OCI-LY3 (cell line): ENCODE data around the gene CTCFL.

Experiments
- H2AFZ ChIP-seq: fragments of 200-600, 300-600 bp; shearing (Covaris generic); 2 replicates; pipeline ENCODE4 v1.6.0; 2014; ENCODE audit warnings: antibody characterized with exemption, low read depth, low read length
- H3K27ac ChIP-seq: fragments of 200-600, 300-600 bp; sonication (generic); 2 replicates; pipeline ENCODE4 v1.5.1; 2014; ENCODE audit warnings: mild to moderate bottlenecking, low read length, moderate library complexity, mixed read lengths
- H3K27me3 ChIP-seq: fragments of 200-600, 300-600 bp; sonication (generic); 2 replicates; pipeline ENCODE4 v1.6.1; 2014; ENCODE audit warnings: low read depth, low read length, mixed read lengths
- H3K36me3 ChIP-seq: fragments of 200-600, 300-600 bp; sonication (generic); replicated peaks from 2 replicates; pipeline ENCODE3; 2014; ENCODE audit warnings: low read depth, low read length, mixed read lengths
- H3K4me1 ChIP-seq: fragments of 300-600, 200-600 bp; sonication (generic); 2 replicates; pipeline ENCODE4 v1.6.1; 2014; ENCODE audit warnings: low read length, mixed read lengths
- H3K4me2 ChIP-seq: fragments of 200-600, 300-600 bp; sonication (generic); 2 replicates; pipeline ENCODE4 v1.6.1; 2014; ENCODE audit warnings: low read length, mixed read lengths
- H3K4me3 ChIP-seq: fragments of 300-600, 200-600 bp; sonication (generic); 2 replicates; pipeline ENCODE4 v1.5.1; 2014; ENCODE audit warnings: antibody characterized with exemption, mild to moderate bottlenecking, low read length, moderate library complexity
- H3K79me2 ChIP-seq: fragments of 300-600, 200-600 bp; shearing (Covaris generic); 2 replicates; pipeline ENCODE4 v1.6.1; 2014; ENCODE audit warnings: mild to moderate bottlenecking, low read length, mixed read lengths
- H3K9ac ChIP-seq: fragments of 300-600, 200-600 bp; shearing (Covaris generic); 2 replicates; pipeline ENCODE4 v1.6.0; 2014; ENCODE audit warnings: mild to moderate bottlenecking, low read length, moderate library complexity
- H3K9me3 ChIP-seq: fragments of 200-600, 300-600 bp; shearing (Covaris generic); 2 replicates; pipeline ENCODE4 v1.6.1; 2014; ENCODE audit warnings: low read length, mixed read lengths; ENCODE audit not compliant: insufficient read depth
- H4K20me1 ChIP-seq: fragments of 200-600, 300-600 bp; sonication (generic); 2 replicates; pipeline ENCODE4 v1.6.1; 2016; ENCODE audit warnings: low read length, mixed read lengths; ENCODE audit not compliant: insufficient read depth
- CTCF ChIP-seq: fragments of 200-600, 300-600 bp; sonication (generic); IDR thresholded peaks from 2 replicates; pipeline ENCODE4 v1.5.1; 2014; ENCODE audit warnings: antibody characterized with exemption, low read length, low read depth
- EZH2phosphoT487 ChIP-seq: fragments of 200-600 bp; shearing (Covaris generic); IDR thresholded peaks from 2 replicates; pipeline ENCODE4 v1.6.1; 2018; ENCODE audit warnings: antibody characterized with exemption, mixed run types, low read depth

Gene CTCFL

GRCh38 chr20:57567471-57568079 lies 42.6 kb upstream of the CTCFL start:
- Histone ChIP-seq H3K4me2 (no peak overlapping the region), H3K36me3 (no peaks in the 10 kb centered on the region), H3K27ac (no peak overlapping the region), H3K4me1 (no peaks in the 10 kb centered on the region), H3K4me3 (no peak overlapping the region), H2AFZ (no peak overlapping the region), H3K79me2 (no peaks in the 10 kb centered on the region), H4K20me1 (no peaks in the 10 kb centered on the region), H3K9me3 (no peaks in the 10 kb centered on the region), H3K27me3 (peaks cover 73% of the 10 kb centered on the region), H3K9ac (no peak overlapping the region)
- TF ChIP-seq CTCF (no peak), EZH2phosphoT487 (no peak)

- H3K4me1 ChIP-seq = no peaks in the 10 kb centered on the region
- no peak overlapping the region for H3K27ac ChIP-seq
- no peaks in the 10 kb centered on the region for H4K20me1 ChIP-seq
- no peak overlapping the region for H2AFZ ChIP-seq
- no peak for TF ChIP-seq EZH2phosphoT487
- no peak for TF ChIP-seq CTCF
- no peak overlapping the region for H3K9ac ChIP-seq
- H3K4me2 ChIP-seq = no peak overlapping the region
- no peaks in the 10 kb centered on the region for H3K79me2 ChIP-seq
- H3K4me3 ChIP-seq = no peak overlapping the region
- H3K36me3 ChIP-seq = no peaks in the 10 kb centered on the region
- no peaks in the 10 kb centered on the region for H3K9me3 ChIP-seq
- H3K27me3 ChIP-seq = peaks cover 74% of the 10 kb centered on the region
These were observed 42.0 kb upstream of the CTCFL start for GRCh38 chr20:57566803-57567459.

- no peaks in the 10 kb centered on the region for H3K79me2 ChIP-seq
- no peak overlapping the region for H2AFZ ChIP-seq
- peaks cover 80% of the 10 kb centered on the region for H3K27me3 ChIP-seq
- TF ChIP-seq CTCF (no peak; the same call in 1 of the 2 replicates), EZH2phosphoT487 (no peak)
- H3K4me1 ChIP-seq = no peaks in the 10 kb centered on the region
- no peak overlapping the region for H3K9ac ChIP-seq
- H3K36me3 ChIP-seq = no peaks in the 10 kb centered on the region
- no peaks in the 10 kb centered on the region for H4K20me1 ChIP-seq
- no peak overlapping the region for H3K4me3 ChIP-seq
- no peak overlapping the region for H3K4me2 ChIP-seq
- H3K9me3 ChIP-seq = no peaks in the 10 kb centered on the region
- H3K27ac ChIP-seq = no peak overlapping the region
These were observed 41.5 kb upstream of the CTCFL start for GRCh38 chr20:57566399-57566798.

- no peaks in the 10 kb centered on the region for H4K20me1 ChIP-seq
- H3K4me2 ChIP-seq = no peak overlapping the region
- H3K27ac ChIP-seq = no peak overlapping the region
- no peaks in the 10 kb centered on the region for H3K4me1 ChIP-seq
- no peak overlapping the region for H2AFZ ChIP-seq
- TF ChIP-seq CTCF (no peak), EZH2phosphoT487 (no peak)
- no peaks in the 10 kb centered on the region for H3K9me3 ChIP-seq
- no peak overlapping the region for H3K9ac ChIP-seq
- H3K36me3 ChIP-seq = no peaks in the 10 kb centered on the region
- H3K4me3 ChIP-seq = no peak overlapping the region
- H3K27me3 ChIP-seq = peaks cover 86% of the 10 kb centered on the region
- no peaks in the 10 kb centered on the region for H3K79me2 ChIP-seq
These were observed 40.2 kb upstream of the CTCFL start for GRCh38 chr20:57564951-57565642.
